ENCODE results near the gene PHACTR3.

PHACTR3 gene

DNA sequence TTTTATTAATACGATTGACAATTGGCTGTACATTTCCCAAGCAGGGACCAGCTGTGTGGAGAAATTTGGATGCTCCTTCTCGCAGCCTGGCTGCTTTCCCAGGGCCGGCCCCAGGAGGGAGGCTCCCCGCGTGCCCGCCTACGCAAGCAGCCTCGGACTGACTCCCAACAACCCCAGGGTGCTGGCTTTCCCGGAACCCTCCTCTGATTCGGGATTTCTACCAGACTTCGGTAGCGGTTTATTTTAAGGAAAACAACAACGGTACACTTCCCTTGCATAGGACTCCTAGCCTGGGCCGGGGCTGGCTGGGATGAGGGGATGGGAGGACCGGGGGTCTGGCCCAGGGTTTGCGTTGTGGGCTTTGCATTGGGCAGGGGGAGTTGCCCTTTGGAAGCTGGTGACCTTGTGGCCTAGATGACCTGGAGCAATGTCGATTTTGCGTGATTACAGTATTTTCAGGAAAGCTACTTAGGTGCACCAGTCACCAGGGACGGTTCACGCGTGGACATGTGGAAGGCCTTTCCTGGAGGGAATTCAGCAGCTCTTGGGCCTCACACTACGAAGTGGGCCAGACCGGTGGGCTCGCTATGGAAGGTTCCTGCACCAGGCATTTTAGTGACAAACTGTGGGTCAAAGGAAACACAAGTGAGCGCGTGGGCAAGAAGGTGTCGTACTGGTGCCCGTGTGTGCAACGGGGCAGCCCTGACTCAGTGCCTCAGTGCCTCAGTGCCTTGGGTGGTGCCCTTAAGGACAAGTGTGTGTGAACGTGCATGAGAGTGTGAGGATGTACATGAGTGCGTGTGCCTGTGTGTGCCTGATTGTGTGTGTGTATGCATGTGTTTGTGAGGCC is 20.7 kb upstream of the PHACTR3 start:
- TF ChIP-seq, protein P1, sequence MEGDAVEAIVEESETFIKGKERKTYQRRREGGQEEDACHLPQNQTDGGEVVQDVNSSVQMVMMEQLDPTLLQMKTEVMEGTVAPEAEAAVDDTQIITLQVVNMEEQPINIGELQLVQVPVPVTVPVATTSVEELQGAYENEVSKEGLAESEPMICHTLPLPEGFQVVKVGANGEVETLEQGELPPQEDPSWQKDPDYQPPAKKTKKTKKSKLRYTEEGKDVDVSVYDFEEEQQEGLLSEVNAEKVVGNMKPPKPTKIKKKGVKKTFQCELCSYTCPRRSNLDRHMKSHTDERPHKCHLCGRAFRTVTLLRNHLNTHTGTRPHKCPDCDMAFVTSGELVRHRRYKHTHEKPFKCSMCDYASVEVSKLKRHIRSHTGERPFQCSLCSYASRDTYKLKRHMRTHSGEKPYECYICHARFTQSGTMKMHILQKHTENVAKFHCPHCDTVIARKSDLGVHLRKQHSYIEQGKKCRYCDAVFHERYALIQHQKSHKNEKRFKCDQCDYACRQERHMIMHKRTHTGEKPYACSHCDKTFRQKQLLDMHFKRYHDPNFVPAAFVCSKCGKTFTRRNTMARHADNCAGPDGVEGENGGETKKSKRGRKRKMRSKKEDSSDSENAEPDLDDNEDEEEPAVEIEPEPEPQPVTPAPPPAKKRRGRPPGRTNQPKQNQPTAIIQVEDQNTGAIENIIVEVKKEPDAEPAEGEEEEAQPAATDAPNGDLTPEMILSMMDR (IDR thresholded peaks at IDR 0.05; ENCODE audit: insufficient read depth, low read depth, low read length, missing control alignments) = no peak
- no peak for DNase-seq (ENCODE audit: low read depth)
- no peak overlapping the region for H3K4me3 ChIP-seq (ENCODE audit: low read depth, low read length)

DNA sequence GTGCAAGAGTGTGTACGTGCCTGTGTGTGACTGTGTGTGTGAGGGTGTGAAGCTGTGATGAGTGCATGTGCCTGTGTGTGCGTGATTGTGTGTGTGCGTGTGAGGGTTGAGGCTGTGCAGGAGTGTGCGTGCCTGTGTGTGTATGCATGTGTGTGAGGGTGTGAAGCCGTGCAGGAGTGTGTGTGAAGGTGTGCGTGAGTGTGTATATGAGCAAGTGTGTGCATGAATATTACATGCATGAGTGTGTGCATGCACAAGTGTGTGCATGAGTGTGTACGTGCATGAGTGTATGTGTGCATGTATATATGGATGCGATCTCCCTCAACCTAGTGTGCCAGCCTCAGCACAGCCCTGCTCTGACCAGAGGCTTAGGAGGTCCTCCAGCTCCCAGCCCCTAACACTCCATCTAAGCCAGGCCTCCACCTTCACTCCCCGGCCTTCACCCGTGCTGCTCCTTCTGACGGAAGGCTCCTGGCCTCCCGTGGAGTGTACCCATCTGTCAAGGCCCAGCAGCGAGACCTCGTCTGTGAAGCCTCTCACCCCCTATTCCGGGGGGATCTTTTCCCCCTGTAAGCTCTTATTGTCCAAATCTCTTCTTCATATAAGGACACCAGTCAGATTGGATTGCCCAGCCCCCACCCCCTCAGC is 19.9 kb upstream of the PHACTR3 start:
- DNase-seq (ENCODE audit: low read depth) = no peak
- H3K4me3 ChIP-seq (ENCODE audit: low read depth, low read length) = no peak overlapping the region
- TF ChIP-seq, protein P1 (IDR thresholded peaks at IDR 0.05; ENCODE audit: insufficient read depth, low read depth, low read length, missing control alignments) = no peak

DNA sequence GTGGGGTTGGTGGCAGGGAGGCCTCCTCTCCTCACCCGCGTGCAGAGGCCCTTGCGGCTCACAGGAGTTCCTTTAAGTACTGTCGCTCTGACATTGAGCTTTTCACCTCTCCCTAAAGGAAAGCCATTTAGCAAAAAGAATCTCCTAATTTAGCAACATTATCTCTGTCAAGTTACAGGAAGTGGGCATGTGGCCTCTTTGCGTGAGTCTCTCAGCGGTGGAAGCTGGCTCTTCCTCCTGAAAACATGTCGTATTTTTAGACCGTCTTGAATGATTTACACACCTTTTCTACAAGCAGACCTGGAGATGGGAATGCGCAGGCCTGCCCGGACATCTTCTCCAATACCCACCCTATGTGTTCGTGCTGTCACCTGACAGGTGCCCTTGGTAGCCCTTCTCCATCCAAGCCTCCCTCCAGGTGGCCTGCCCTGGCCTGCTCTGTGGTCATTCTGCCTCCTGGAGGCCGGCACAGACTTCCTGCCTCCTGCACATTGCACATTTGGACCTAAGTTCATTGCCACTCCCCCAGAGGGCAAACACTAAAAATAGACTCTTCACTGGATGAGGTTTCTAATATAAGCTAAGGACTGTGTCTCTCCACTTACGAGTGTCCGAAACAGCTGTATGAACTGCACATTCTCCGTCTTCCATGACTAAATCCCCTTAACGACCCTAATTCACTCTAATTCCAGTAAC is 18.5 kb upstream of the PHACTR3 start:
- no peak for DNase-seq (ENCODE audit: low read depth)
- TF ChIP-seq, protein P1 (IDR thresholded peaks at IDR 0.05; ENCODE audit: insufficient read depth, low read depth, low read length, missing control alignments) = no peak
- no peak overlapping the region for H3K4me3 ChIP-seq (ENCODE audit: low read depth, low read length)

DNA sequence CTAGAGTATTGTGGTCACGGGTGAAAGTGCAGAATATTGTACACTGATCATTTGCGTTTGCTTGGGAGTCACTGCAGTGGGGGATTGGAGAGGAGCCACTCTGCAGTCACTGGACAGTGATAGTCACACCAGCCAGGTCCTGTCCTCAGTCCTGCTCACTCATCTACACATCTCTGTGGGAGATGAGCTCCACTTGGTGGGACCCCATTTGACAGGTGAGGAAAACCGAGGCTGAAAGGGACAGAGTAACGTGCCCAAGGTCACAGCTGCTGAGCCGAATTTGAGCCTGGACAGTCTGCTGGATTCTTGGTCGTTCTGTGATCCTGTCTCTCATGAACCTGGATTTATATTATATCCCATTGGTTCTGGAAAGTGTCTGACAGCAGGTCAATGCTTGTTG is 17.7 kb upstream of the PHACTR3 start:
- H3K4me3 ChIP-seq (ENCODE audit: low read depth, low read length) = no peak overlapping the region
- no peak for DNase-seq (ENCODE audit: low read depth)
- TF ChIP-seq, protein P1 (IDR thresholded peaks at IDR 0.05; ENCODE audit: insufficient read depth, low read depth, low read length, missing control alignments) = no peak

DNA sequence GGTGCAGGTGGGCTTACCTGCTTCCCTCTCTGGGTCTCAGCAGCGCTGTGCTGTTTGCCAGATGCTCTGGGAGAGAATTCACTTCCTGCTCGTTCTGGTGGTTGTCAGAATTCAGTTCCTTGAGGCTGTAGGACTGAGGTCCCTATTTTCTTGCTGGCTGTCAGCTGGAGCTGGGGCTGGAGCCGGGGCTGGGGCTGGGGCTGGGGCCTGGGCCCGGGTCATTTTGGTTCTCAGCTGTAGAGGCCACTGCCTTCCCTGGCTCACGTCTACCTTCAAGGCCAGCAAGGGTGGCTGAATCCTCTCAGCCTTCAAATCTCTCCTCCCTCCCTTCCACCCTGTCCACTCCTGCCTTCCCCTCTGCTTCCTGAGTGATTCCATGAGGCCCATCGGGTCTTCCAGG is 16.8 kb upstream of the PHACTR3 start:
- no peak overlapping the region for H3K4me3 ChIP-seq (ENCODE audit: low read depth, low read length)
- DNase-seq (ENCODE audit: low read depth) = no peak
- TF ChIP-seq, protein P1 (IDR thresholded peaks at IDR 0.05; ENCODE audit: insufficient read depth, low read depth, low read length, missing control alignments) = no peak

DNA sequence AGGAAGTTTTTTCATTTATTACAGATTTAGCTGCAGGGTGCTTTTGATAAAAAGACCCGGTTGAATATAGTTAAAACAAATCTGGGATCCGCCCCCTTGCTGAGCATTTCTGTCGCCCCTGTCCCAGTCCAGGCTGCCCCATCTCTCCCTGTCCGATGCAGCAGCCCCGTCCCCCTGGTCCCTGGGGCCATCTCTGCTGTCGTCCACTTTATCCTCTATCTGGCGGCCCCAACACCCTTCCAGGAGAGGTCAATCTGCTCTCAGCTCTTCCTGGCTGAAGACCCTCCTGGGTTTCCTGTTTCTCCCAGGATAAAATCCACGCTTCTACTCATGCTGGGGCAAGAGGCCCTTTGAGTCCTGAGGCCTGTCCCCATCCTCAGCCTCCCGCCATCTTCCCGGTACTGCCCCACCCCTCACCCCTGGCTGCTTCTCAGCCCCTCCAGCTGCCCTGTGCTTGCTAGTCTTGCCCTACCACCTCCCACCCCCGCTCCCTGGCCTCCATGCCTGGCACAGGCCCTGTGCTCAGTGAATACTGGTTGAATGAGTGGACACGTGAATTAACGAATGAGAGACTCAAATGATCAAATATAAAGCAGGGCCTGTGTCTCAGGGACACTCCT is 16.0 kb upstream of the PHACTR3 start:
- DNase-seq (ENCODE audit: low read depth) = no peak
- TF ChIP-seq, protein P1 (IDR thresholded peaks at IDR 0.05; ENCODE audit: insufficient read depth, low read depth, low read length, missing control alignments) = no peak
- no peak overlapping the region for H3K4me3 ChIP-seq (ENCODE audit: low read depth, low read length)
